Esophagus squamous epithelium (tissue), 5 donors: ENCODE data around the gene ANKRD36B. TPM values are rescaled to one million over a fixed set of nuclear protein-coding genes. Genes with fewer than 3 reads are reported as not detected.
"Not testable (repeated sequence)": the region's sequence is repeated elsewhere in the genome, so short reads cannot be mapped to it uniquely, and the experiment has no call there.

Experiments
- DNase-seq: peaks from one replicate; lab custom pipeline; 2025; lab: John Stamatoyannopoulos, UW
- H3K27ac ChIP-seq, 4 donors: fragments of 200-600 bp; sonication (generic); one replicate each; pipeline ENCODE4 v1.5.1; 2016 to 2019; ENCODE audit warnings: mild to moderate bottlenecking in 1 of 4
- H3K27me3 ChIP-seq, 4 donors: fragments of 200-600 bp; sonication (generic); 1 replicate in 3 of 4; 2 replicates in 1 of 4; pipeline versions ENCODE4 v1.5.1 to v1.6.0; 2017 to 2021; ENCODE audit warnings: antibody characterized with exemption in 1 of 4
- H3K36me3 ChIP-seq, 3 donors: fragments of 200-600 bp; sonication (generic); one replicate each; pipeline ENCODE4 v1.5.1; 2016 to 2019
- H3K4me1 ChIP-seq, 3 donors: fragments of 200-600 bp; sonication (generic); one replicate each; pipeline ENCODE4 v1.5.1; 2017 to 2019
- H3K4me3 ChIP-seq, 4 donors: fragments of 200-600 bp; sonication (generic); 1 replicate in 3 of 4; 2 replicates in 1 of 4; pipeline ENCODE4 v1.5.1; 2016 to 2019; ENCODE audit warnings: mild to moderate bottlenecking in 2 of 4, moderate library complexity in 1 of 4
- H3K9me3 ChIP-seq, 3 donors: fragments of 200-600 bp; sonication (generic); one replicate each; pipeline ENCODE4 v1.5.1; 2016 to 2019
- POLR2A ChIP-seq, 4 donors: fragments of 450-650 bp; IDR thresholded peaks; one replicate each; pipeline ENCODE4 v1.6.1; 2017; ENCODE audit warnings: antibody characterized with exemption in 4 of 4, mild to moderate bottlenecking in 4 of 4, moderate library complexity in 3 of 4
- WGBS, 2 donors: methylation state at CpG; one replicate each; pipeline ENCODE4 v1.1.5; 2018; 5-methylcytosine and 5-hydroxymethylcytosine counted together
- intact Hi-C: fragments of 100-400 bp; cut with DNase I; formaldehyde crosslinking; loops from one replicate; pipeline ENCODE4 v1.15.0; 2022
- total RNA-seq, 4 donors: library from RNA; depleted of rRNA; stranded (reverse); fragments of >200 nt; gene quantifications; one replicate each; pipeline ENCODE4 v1.1.0, GENCODE V29; 2016
- TF ChIP-seq, protein P1 (sequence below), 6 experiments: fragments of 450-650 bp in 4 of 6; fragments of 200-600 bp in 2 of 6; sonication (generic) in 2 of 6; IDR thresholded peaks; one replicate each; pipeline ENCODE4 v1.5.1; 2016 to 2019; ENCODE audit warnings: antibody characterized with exemption in 6 of 6, mild to moderate bottlenecking in 4 of 6, moderate library complexity in 4 of 6
- donor health status: DM: yes; HTN: yes; CAD: no.

The ANKRD36B gene
- 10 to 100 TPM in 2 of 4 donors, 1 to 10 TPM in 2; 6.3 to 29.6 (median 9.2) TPM for total RNA-seq

DNA sequence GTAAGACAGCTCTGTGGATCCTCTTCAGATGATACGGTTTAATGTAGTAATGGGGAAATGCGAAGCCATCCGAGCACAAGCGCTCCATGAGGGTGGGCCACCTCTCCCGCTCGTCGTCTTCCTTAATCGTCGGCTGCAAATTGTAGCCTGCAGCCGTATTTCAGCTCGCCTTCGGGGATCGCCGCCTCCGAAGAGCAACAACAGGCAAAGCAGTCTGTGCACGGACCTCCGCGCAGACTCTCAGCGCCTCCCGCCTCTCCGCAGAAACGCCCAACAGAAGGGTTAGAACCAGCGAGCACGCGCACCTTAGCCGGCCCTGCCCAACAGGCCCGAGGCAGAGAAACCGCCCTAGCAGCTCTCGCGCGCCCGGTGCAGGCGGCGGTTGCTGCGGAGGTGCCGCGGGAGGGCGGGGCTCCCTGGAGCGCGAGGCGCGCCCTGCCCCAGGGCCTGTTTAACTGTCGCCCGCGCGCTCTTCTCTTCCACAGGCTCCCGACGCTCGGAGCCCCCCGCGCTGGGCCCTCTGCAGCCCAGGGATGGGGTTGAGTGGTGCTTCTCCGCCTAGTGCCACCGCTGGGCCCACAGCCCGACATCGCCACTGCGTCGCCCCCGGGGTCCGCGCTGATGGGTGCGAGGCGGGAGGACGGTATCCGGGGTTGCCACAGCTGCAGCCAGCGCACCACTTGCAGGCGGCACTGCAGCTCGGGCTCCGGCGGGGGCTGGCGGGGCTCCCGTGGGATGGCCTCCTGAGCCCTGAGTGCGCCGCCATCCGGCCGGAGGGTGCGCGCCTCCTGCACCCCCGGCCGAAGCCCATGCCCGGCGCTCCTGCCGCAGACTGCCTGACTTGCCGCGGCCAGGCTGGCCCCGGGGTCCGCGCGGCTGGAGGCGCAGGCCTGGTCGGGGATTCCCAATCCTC is at the start of gene ANKRD36B:
ANKRD36B (minus strand) TSS at position 280 of the 913 bp plus-strand sequence; CDS start at position 88, 192 bp downstream.
- H3K9me3 ChIP-seq, H3K36me3 ChIP-seq, H3K27me3 ChIP-seq, H3K4me1 ChIP-seq, DNase-seq: not testable (repeated sequence)
- WGBS, 2 donors: 0% methylated on average over 8 of the region's 90 CpGs; no CpG with 5 or more reads in 1 of the 2 donors
- intact Hi-C loops: loop anchor here (10.0 kb wide), 1 partner anchor 105 kb away; no protein-coding TSS in a partner anchor
- Histone ChIP-seq H3K27ac (peak within 1 kb of the TSS; percentile 89 to 94 (median 92)), H3K4me3 (peak within 1 kb of the TSS; percentile 42 to 70 (median 60))
- peak in 2 of 4 donors; percentile 34 to 77 for TF ChIP-seq POLR2A (IDR thresholded peaks at IDR 0.05)

DNA sequence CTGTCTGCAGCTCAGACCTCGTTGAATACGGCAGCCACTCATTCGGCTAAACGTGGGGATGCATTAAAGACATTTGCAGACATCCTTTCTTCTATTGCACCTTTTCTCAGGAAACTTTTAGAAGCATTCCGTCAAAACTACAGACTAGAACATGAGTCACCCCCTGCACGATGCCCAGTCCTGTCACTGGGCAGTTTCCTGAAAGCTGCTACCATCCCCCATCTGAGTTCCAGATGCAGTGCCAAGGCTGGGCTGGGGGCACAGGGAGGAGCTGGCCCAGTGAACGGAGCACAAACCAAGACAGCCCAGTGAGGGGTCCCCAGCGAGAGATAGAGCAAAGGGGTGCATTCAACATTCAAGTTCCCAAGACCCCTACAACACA is 36.4 kb upstream of the ANKRD36B start:
- H3K9me3 ChIP-seq, H3K27ac ChIP-seq, H3K4me3 ChIP-seq, DNase-seq, H3K4me1 ChIP-seq, H3K27me3 ChIP-seq, H3K36me3 ChIP-seq, intact Hi-C loops: not testable (repeated sequence)
- 53 to 73% methylated on average over 6 of the region's 8 CpGs for WGBS, 2 donors

GRCh38 chr2:97625354-97626048 is 35.8 kb upstream of the ANKRD36B start:
- H3K27me3 ChIP-seq, intact Hi-C loops, H3K4me3 ChIP-seq, DNase-seq, H3K36me3 ChIP-seq, H3K4me1 ChIP-seq, H3K27ac ChIP-seq, H3K9me3 ChIP-seq: not testable (repeated sequence)
- 40% methylated on average over 1 of the region's 8 CpGs; no CpG with 5 or more reads in 1 of the 2 donors for whole genome bisulfite sequencing, 2 donors

DNA sequence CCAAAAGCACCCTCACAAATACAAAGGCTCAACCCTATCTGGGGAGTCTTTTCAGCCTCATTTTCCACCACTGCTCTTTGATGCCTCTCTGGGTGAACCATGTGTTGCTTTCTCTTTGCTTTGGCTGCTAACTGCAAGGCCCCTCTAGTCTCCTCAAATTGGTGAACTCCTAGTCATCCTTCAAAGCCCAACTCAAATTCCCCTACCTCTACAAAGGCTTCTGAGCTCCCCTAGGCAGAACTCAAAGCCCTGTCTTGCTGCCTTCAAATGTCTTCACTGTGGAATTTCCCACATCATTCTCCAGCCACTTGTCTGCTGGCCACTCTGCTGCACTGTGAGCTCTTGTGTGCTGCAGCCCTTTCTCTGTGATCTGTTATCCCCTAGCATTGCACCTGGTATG is 33.3 kb upstream of the ANKRD36B start:
- intact Hi-C loops, H3K27ac ChIP-seq, DNase-seq, H3K4me1 ChIP-seq, H3K9me3 ChIP-seq, H3K27me3 ChIP-seq, H3K4me3 ChIP-seq, H3K36me3 ChIP-seq: not testable (repeated sequence)

DNA sequence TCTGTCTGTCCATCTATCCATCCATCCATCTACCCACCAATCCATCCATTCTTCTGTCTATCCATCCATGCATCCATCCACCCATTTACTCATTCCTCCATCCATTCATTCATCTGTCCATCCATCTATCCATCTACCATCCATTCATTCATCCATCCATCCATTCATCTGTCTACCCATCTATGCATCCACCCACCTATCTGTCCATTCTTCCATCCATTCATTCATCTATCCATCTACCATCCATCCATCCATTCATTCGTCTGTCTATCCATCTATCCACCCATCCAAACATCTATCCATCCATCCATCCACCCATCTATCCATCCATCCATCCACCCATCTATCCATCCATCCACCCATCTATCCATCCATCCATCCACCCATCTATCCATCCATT is 30.8 kb upstream of the ANKRD36B start:
- H3K27ac ChIP-seq, H3K9me3 ChIP-seq, H3K4me3 ChIP-seq, intact Hi-C loops, H3K36me3 ChIP-seq, DNase-seq, H3K4me1 ChIP-seq, H3K27me3 ChIP-seq: not testable (repeated sequence)
- 68% methylated on average over 1 of the region's 1 CpG; no CpG with 5 or more reads in 1 of the 2 donors for WGBS, 2 donors

DNA sequence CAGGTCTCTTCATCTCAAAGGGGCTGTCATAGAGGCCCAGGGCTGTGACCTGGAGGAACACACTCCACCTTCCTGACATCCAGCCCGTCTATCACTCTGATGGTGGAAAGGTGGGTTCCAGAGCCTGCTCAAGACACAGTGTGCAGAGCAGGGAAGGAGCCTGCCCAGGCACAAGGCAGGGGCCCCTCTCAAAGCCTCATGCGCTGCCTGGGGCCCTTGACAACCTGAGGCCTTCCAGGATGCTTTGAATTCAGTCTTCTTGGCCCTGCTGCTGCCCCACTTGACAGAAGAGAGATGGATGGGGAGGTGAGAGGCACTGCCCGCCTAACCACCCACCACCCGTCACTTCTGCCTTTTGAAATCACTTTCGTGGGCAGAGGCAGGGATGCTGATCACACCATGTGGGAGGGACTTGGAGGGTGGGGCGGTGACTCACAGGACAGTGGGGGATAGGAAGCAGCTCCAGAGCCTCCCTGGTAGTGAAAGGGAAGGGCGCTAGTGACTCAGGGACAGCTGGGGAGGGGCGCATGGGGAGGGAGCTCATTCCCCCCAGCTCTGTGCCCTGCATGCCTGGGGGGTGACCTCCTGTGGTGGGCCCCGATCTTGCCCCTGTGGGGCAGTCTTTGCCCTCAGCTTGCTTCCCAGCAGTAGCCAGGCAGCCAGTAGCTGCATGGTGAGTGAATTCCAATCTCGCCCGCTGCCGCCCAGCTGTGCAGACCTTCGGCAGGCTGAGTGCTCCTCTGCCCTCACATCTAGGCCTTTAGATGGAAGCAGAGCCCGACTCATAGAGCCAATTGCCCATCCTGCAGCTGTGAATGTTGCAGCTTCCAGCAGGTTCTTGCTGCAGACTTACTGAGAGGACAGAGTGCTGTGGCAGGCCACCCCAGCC is 29.5 kb upstream of the ANKRD36B start:
- H3K27ac ChIP-seq, DNase-seq, H3K4me1 ChIP-seq, H3K36me3 ChIP-seq, H3K4me3 ChIP-seq, H3K27me3 ChIP-seq, H3K9me3 ChIP-seq, intact Hi-C loops: not testable (repeated sequence)
- no CpG with 5 or more reads among the region's 14 CpGs for WGBS, 2 donors

DNA sequence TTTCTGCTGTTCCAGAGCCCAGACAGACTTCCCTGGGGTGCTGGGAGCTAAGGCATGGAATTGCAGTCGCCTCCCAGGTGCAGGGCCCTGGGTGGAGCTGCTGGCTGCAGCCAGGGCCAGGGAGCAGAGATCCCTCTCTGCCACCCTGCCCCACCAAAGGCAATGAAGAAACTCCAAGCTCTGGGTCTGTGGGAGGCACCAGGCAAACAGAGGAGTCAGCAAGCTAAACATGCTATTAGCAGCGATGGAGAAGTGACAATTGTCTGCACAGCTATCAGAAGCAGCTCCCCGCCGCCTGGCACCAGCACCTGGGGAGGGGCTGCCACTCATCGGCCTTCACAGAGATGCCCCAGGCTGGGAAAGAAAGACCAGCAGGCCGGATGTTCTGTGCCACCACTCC is 28.2 kb upstream of the ANKRD36B start:
- H3K9me3 ChIP-seq: no peaks in the 10 kb centered on the region
- 100% methylated on average over 1 of the region's 6 CpGs; no CpG with 5 or more reads in 1 of the 2 donors for WGBS, 2 donors

DNA sequence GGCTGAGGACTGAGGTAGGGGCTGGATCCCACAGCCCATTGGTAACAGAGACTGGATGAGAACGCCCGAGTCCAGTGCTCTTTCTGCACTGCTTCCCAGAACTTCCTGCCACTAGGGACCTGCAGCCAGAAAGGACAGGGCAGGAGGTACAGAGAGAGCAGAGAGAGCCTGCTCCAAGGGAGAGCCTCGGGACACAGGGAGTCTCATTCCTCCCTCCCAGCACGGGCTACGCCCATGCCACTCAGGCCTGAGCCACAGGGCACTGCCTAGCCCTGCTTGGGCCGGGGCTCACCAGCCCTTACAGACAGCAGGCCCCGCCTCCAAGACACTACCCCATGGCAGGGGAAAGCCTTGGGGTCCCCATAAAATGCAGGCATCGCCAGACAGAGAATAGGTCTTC is 26.1 kb upstream of the ANKRD36B start:
- H3K27ac ChIP-seq, H3K4me3 ChIP-seq, H3K27me3 ChIP-seq, DNase-seq, H3K36me3 ChIP-seq, intact Hi-C loops, H3K9me3 ChIP-seq, H3K4me1 ChIP-seq: not testable (repeated sequence)
- no CpG with 5 or more reads among the region's 8 CpGs for WGBS, 2 donors

More for the DNA sequence above, 28.2 kb upstream of the ANKRD36B start:
- no peak for DNase-seq
- TF ChIP-seq POLR2A (IDR thresholded peaks at IDR 0.05): no peak
- TF ChIP-seq, protein P1, sequence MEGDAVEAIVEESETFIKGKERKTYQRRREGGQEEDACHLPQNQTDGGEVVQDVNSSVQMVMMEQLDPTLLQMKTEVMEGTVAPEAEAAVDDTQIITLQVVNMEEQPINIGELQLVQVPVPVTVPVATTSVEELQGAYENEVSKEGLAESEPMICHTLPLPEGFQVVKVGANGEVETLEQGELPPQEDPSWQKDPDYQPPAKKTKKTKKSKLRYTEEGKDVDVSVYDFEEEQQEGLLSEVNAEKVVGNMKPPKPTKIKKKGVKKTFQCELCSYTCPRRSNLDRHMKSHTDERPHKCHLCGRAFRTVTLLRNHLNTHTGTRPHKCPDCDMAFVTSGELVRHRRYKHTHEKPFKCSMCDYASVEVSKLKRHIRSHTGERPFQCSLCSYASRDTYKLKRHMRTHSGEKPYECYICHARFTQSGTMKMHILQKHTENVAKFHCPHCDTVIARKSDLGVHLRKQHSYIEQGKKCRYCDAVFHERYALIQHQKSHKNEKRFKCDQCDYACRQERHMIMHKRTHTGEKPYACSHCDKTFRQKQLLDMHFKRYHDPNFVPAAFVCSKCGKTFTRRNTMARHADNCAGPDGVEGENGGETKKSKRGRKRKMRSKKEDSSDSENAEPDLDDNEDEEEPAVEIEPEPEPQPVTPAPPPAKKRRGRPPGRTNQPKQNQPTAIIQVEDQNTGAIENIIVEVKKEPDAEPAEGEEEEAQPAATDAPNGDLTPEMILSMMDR (IDR thresholded peaks at IDR 0.05): no peak
- H3K36me3 ChIP-seq: no peaks in the 10 kb centered on the region
- H3K4me3 ChIP-seq: no peak overlapping the region
- intact Hi-C loops: no loop called here
- H3K27ac ChIP-seq: no peak overlapping the region
- H3K27me3 ChIP-seq: no peaks in the 10 kb centered on the region
- no peaks in the 10 kb centered on the region for H3K4me1 ChIP-seq

DNA sequence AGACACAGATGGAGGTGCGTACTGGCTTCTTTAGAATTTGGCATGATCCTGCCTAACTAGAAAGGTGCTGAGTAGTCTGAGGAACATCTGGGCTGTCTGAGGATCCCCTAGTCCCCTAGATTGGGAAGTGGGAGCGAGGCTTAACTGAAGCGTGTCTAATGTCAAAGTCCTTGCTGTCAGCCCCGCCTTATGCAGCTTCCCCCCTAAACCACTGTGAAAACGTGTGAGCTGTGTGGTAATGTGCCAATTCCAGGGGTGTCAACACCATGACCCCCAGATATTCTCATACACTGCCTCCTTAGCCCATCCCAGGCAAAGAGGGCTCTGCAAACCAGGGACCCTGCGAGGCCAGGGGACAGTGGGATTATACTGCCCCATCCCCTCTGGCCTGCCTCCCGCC is 22.2 kb upstream of the ANKRD36B start:
- H3K27ac ChIP-seq, H3K4me3 ChIP-seq, H3K4me1 ChIP-seq, intact Hi-C loops, H3K9me3 ChIP-seq, H3K36me3 ChIP-seq, DNase-seq, H3K27me3 ChIP-seq: not testable (repeated sequence)
- WGBS, 2 donors: no CpG with 5 or more reads among the region's 7 CpGs

DNA sequence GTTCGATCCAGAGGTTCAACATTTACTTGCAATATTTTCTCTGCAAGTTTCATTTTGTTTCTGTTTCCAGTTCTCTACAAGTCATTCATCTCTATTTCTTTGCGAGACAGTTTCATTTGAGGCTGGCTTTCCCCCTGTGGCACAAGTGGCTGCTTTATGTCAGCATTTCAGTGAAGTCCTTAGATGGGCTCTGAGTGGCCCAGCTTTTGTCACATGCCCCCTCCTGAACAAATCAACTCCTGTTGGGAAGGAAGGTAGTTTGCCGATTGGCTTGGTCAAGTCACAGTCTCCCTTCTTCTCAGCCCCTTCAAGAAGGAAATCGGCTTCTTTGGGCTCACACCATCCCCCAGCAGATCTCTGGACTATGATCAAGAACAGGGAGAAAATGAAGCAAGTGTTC is 19.1 kb upstream of the ANKRD36B start:
- H3K4me3 ChIP-seq, H3K27me3 ChIP-seq, intact Hi-C loops, H3K4me1 ChIP-seq, H3K9me3 ChIP-seq, H3K27ac ChIP-seq, H3K36me3 ChIP-seq, DNase-seq: not testable (repeated sequence)
- 87 to 93% methylated on average over 2 of the region's 4 CpGs for WGBS, 2 donors
